WTC11 (cell line): ENCODE data around the gene STAG1.
"Not testable (repeated sequence)": the region's sequence is repeated elsewhere in the genome, so short reads cannot be mapped to it uniquely, and the experiment has no call there.

Source experiments
- ARID4B ChIP-seq: sonication (generic); formaldehyde crosslinking; IDR thresholded peaks from 2 replicates; pipeline ENCODE4 v1.8.0; 2023; ENCODE audit warnings: missing genetic modification reagents, mild to moderate bottlenecking, borderline replicate concordance
- CTCF ChIP-seq: fragments of 200-600 bp; IDR thresholded peaks from 2 replicates; pipeline ENCODE4 v1.8.0; 2022; ENCODE audit warnings: antibody characterized with exemption
- E2F5 ChIP-seq: sonication (generic); formaldehyde crosslinking; IDR thresholded peaks from 2 replicates; pipeline ENCODE4 v1.8.1; 2022; ENCODE audit warnings: mild to moderate bottlenecking, moderate library complexity, missing genetic modification reagents
- ETV6 ChIP-seq: sonication (generic); formaldehyde crosslinking; IDR thresholded peaks from 2 replicates; pipeline ENCODE4 v1.8.1; 2022; ENCODE audit warnings: mild to moderate bottlenecking, missing genetic modification reagents
- NFYB ChIP-seq: sonication (generic); formaldehyde crosslinking; conservative IDR thresholded peaks from 2 replicates; pipeline ENCODE4 v1.8.0; 2022; ENCODE audit warnings: low read depth, missing genetic modification reagents
- PRDM15 ChIP-seq: sonication (generic); formaldehyde crosslinking; IDR thresholded peaks from 2 replicates; pipeline ENCODE4 v1.8.0; 2022; ENCODE audit warnings: missing genetic modification reagents
- PREB ChIP-seq: sonication (generic); formaldehyde crosslinking; IDR thresholded peaks from 2 replicates; pipeline ENCODE4 v1.8.1; 2022; ENCODE audit warnings: mild to moderate bottlenecking, missing genetic modification reagents, moderate library complexity, borderline replicate concordance
- SMAD3 ChIP-seq: sonication (generic); formaldehyde crosslinking; IDR thresholded peaks from 2 replicates; pipeline ENCODE4 v1.8.0; 2022; ENCODE audit warnings: missing genetic modification reagents, mild to moderate bottlenecking, borderline replicate concordance
- TCF7 ChIP-seq: sonication (generic); formaldehyde crosslinking; IDR thresholded peaks from 2 replicates; pipeline ENCODE4 v1.8.0; 2022; ENCODE audit warnings: mild to moderate bottlenecking, low read depth, missing genetic modification reagents, moderate library complexity
- USF1 ChIP-seq: sonication (generic); formaldehyde crosslinking; IDR thresholded peaks from 2 replicates; pipeline ENCODE4 v1.8.0; 2022; ENCODE audit warnings: mild to moderate bottlenecking, missing genetic modification reagents
- ZNF423 ChIP-seq: fragments of 250-450 bp; sonication (Bioruptor Pico); IDR thresholded peaks from 2 replicates; pipeline ENCODE4 v2.1.2; 2022; ENCODE audit warnings: mild to moderate bottlenecking, moderate library complexity

- TF ChIP-seq USF1 (CRISPR knock-in tag); E2F5 (CRISPR knock-in tag); PREB (CRISPR knock-in tag); CTCF; ZNF423; ETV6 (CRISPR knock-in tag); SMAD3 (CRISPR knock-in tag); PRDM15 (CRISPR knock-in tag); NFYB (CRISPR knock-in tag); TCF7 (CRISPR knock-in tag); ARID4B (CRISPR knock-in tag): not testable (repeated sequence)
Measured at GRCh38 chr3:136334726-136335125, 417.5 kb downstream of the STAG1 start.
